HEK293T (cell line): ENCODE results near the gene SMIM13.

Experiments
- CTCF ChIA-PET: fragments of 350-600 bp; formaldehyde crosslinking; extraction: SDS; loops from one replicate; lab custom pipeline; 2021; ENCODE audit warnings: antibody characterized with exemption, inconsistent platforms; lab: Yijun Ruan, JAX
- POLR2A ChIA-PET: fragments of 350-600 bp; formaldehyde crosslinking; extraction: SDS; loops from one replicate; lab custom pipeline; 2020; ENCODE audit warnings: antibody characterized with exemption, inconsistent platforms; lab: Yijun Ruan, JAX
- DNase-seq: peaks from one replicate; pipeline ENCODE4 v3.0.0; 2012; ENCODE audit warnings: mixed read lengths; ENCODE audit errors: extremely low spot score
- ARNT ChIP-seq: fragments of 450-650 bp; IDR thresholded peaks from 2 replicates; pipeline ENCODE4 v1.6.1; 2017; ENCODE audit warnings: mild to moderate bottlenecking
- BHLHE40 ChIP-seq: fragments of 450-650 bp; IDR thresholded peaks from 2 replicates; pipeline ENCODE4 v1.6.1; 2016; ENCODE audit warnings: mild to moderate bottlenecking, moderate library complexity, borderline replicate concordance
- CTBP1 ChIP-seq: fragments of 450-650 bp; IDR thresholded peaks from 2 replicates; pipeline ENCODE4 v1.6.1; 2016; ENCODE audit warnings: borderline replicate concordance
- ELF4 ChIP-seq: fragments of 450-650 bp; IDR thresholded peaks from 2 replicates; pipeline ENCODE4 v1.6.1; 2017; ENCODE audit warnings: antibody characterized with exemption
- FOXA1 ChIP-seq: fragments of 450-650 bp; IDR thresholded peaks from 2 replicates; pipeline ENCODE4 v1.6.1; 2016; ENCODE audit warnings: mild to moderate bottlenecking
- FOXK2 ChIP-seq: fragments of 450-650 bp; IDR thresholded peaks from 2 replicates; pipeline ENCODE4 v1.6.1; 2016; ENCODE audit warnings: mild to moderate bottlenecking
- FOXM1 ChIP-seq: fragments of 450-650 bp; IDR thresholded peaks from 2 replicates; pipeline ENCODE4 v1.6.1; 2017; ENCODE audit warnings: mild to moderate bottlenecking, borderline replicate concordance
- HDGF ChIP-seq: fragments of 450-650 bp; IDR thresholded peaks from 2 replicates; pipeline ENCODE4 v1.6.1; 2017; ENCODE audit warnings: antibody characterized with exemption, borderline replicate concordance
- L3MBTL2 ChIP-seq: fragments of 450-650 bp; conservative IDR thresholded peaks from 2 replicates; pipeline ENCODE4 v1.6.1; 2016; ENCODE audit warnings: mild to moderate bottlenecking
- LEF1 ChIP-seq: fragments of 450-650 bp; IDR thresholded peaks from 2 replicates; pipeline ENCODE4 v1.6.1; 2017; ENCODE audit warnings: mild to moderate bottlenecking, borderline replicate concordance
- NFRKB ChIP-seq: fragments of 450-650 bp; IDR thresholded peaks from 2 replicates; pipeline ENCODE4 v1.6.1; 2016; ENCODE audit warnings: mild to moderate bottlenecking, moderate library complexity
- SP1 ChIP-seq: fragments of 450-650 bp; IDR thresholded peaks from 2 replicates; pipeline ENCODE4 v1.6.1; 2017
- SUZ12 ChIP-seq: fragments of 450-650 bp; IDR thresholded peaks from 2 replicates; pipeline ENCODE4 v1.6.1; 2016; ENCODE audit warnings: mild to moderate bottlenecking
- TARDBP ChIP-seq: fragments of 450-650 bp; IDR thresholded peaks from 2 replicates; pipeline ENCODE4 v1.6.1; 2016
- ZNF384 ChIP-seq: fragments of 450-650 bp; IDR thresholded peaks from 2 replicates; pipeline ENCODE4 v1.6.1; 2016
- TF ChIP-seq, protein P1 (sequence below): fragments of 450-650 bp; IDR thresholded peaks from 2 replicates; pipeline ENCODE4 v1.6.1; 2016

The SMIM13 gene

DNA sequence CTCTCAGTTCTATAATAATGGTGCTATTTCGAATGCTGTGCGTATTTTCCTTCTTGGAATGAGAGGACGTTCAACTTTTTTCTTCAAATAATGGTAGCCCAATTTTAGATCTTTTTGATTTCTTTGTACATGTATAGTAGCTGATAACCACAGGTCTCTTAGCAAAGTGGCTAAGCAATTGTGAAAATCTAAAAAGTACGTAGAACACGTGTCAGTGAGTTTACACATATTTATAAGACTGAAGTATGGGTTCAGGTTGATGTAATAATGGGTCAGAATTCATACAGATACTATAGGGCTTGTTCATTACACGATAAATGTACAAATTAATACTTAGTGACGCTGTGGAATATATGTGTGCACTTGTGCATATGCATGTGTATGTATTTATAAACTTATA is 1.3 kb downstream of the SMIM13 start:
- no peak for DNase-seq
- POLR2A ChIA-PET = interaction anchor here (0.7 to 2.3 kb wide), 3 partner anchors 10 to 42 kb away, joined by 3 to 12 read pairs (median 4); no protein-coding TSS in a partner anchor
- TF ChIP-seq, protein P1, sequence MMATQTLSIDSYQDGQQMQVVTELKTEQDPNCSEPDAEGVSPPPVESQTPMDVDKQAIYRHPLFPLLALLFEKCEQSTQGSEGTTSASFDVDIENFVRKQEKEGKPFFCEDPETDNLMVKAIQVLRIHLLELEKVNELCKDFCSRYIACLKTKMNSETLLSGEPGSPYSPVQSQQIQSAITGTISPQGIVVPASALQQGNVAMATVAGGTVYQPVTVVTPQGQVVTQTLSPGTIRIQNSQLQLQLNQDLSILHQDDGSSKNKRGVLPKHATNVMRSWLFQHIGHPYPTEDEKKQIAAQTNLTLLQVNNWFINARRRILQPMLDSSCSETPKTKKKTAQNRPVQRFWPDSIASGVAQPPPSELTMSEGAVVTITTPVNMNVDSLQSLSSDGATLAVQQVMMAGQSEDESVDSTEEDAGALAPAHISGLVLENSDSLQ = no peak
- TF ChIP-seq L3MBTL2 (no peak), CTBP1 (no peak), TARDBP (no peak), ELF4 (no peak), BHLHE40 (no peak), SUZ12 (no peak)
- CTCF ChIA-PET = no interaction called here

DNA sequence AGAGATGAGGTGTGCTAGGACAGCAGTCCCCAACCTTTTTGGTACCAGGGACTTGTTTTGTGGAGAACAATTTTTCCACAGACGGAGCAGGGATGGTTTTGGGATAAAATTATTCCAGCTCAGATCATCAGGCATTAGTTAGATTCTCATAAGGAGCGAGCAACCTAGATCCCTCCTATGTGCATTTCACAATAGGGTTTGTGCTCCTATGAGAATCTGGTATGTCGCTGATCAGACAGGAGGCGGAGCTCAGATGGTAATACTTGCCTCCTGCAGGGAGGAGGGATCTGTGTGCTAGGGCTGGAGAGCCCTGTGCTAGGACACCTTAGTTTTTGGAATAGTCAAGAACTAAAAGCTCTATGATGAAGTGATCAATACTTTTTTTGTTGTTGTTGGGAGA is 2.5 kb downstream of the SMIM13 start:
- CTCF ChIA-PET = interaction anchor here (0.6 kb wide), 2 partner anchors 18 to 780 kb away, joined by 3 to 4 read pairs; no protein-coding TSS in a partner anchor
- POLR2A ChIA-PET = interaction anchor here (1.7 to 2.3 kb wide), 2 partner anchors 9 to 12 kb away, joined by 4 to 12 read pairs; no protein-coding TSS in a partner anchor
- peak; percentile 34 for DNase-seq
- TF ChIP-seq ZNF384 = no peak
- peak; percentile 72; the same call in 1 of the 2 replicates for TF ChIP-seq HDGF

DNA sequence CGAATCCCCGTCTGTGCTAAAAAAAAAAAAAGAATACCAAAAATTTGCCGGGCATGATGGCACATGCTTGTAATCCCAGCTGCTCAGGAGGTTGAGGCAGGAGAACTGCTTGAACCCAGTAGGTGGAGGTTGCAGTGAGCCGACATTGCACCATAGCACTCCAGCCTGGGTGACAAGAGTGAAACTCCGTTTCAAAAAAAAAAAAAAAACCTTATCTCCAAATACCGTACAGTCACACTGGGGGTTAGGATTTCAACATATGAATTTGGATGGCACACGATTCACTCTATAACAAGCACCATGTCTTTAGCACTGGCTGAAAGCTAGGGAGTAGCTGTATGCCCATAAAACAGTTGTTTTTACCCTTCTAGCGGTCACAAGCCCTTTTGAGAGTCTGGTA is 3.8 kb downstream of the SMIM13 start:
- DNase-seq = no peak
- CTCF ChIA-PET = no interaction called here
- POLR2A ChIA-PET = no interaction called here
- TF ChIP-seq FOXA1 = no peak
- no peak for TF ChIP-seq ARNT
- no peak for TF ChIP-seq SUZ12
- TF ChIP-seq HDGF = no peak
- TF ChIP-seq BHLHE40 = no peak
- TF ChIP-seq SP1 = no peak
- TF ChIP-seq ELF4 = no peak
- no peak for TF ChIP-seq FOXK2
- TF ChIP-seq FOXM1 = no peak
- no peak for TF ChIP-seq LEF1
- TF ChIP-seq ZNF384 = no peak
- no peak for TF ChIP-seq NFRKB
- no peak for TF ChIP-seq TARDBP
- TF ChIP-seq, protein P1 = no peak
- TF ChIP-seq L3MBTL2 = no peak
- TF ChIP-seq CTBP1 = no peak

DNA sequence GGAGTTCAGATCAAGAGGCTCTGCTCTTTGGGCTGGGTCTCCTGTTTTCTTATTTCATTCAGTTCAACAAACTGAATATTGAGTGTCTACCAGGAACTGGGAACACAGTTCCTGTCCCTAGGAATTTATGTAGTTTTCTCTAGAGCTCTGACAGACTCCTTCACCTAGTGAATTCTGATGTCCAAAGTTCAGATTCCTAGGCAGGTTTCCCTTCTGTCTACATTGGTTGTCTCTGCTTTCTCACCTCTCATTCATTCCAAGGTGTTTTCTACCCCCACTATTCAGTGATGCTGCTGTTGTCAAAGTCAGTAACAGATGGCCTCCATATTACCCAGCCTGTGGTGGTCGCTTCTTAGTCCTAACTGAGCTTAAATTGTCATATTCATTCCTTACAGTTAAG is 4.4 kb downstream of the SMIM13 start:
- POLR2A ChIA-PET = no interaction called here
- no peak for DNase-seq
- CTCF ChIA-PET = no interaction called here
- TF ChIP-seq L3MBTL2 (no peak), CTBP1 (no peak), SUZ12 (no peak), BHLHE40 (no peak), ZNF384 (no peak), LEF1 (no peak), FOXA1 (no peak), FOXK2 (no peak)

DNA sequence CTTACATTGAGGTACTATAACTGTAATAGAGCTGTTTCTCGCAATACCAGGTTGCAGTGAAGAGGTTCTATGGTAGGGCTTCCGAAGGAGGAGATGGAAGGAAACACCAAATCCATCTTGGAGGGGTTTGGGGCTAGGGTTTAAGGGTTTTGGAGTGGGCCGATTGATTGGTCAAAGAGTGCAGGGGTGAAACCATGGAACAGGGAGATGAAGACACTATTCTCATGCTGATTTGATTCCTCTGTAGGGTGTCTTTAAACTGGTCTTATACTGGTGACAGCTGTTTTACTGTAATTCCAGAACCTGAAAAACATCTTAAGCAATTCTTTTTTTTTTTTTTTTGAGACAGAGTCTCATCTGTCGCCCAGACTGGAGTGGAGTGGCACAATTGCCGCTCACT is 7.8 kb downstream of the SMIM13 start:
- DNase-seq = no peak
- CTCF ChIA-PET = no interaction called here
- TF ChIP-seq ZNF384 (no peak), CTBP1 (no peak), NFRKB (no peak), ELF4 (no peak), SP1 (no peak), FOXK2 (no peak), ARNT (no peak), SUZ12 (no peak), L3MBTL2 (no peak), FOXA1 (no peak), FOXM1 (no peak), TARDBP (no peak), HDGF (no peak), LEF1 (no peak), BHLHE40 (no peak)
- TF ChIP-seq, protein P1 = no peak
- POLR2A ChIA-PET = no interaction called here

DNA sequence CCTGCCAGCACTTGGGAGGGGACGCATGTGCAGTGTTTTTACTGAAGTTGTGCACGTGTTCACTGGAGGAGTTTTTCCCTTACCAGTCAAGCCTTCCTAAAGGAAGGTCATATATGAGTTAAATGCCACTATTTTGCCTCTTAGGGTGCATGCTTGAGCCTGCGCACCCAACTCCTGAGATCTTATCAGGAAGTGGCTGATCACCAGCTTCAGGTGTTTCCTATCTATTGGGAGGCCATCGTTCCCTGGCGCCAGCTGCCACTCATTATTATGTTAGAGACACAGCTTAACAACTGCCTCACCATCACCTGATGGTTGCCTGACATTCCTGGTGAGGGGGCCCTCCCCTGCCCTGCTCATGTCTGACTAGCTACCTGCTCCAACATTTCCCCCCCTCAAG is 9.4 kb downstream of the SMIM13 start:
- ChIA-PET POLR2A (no interaction called here), CTCF (no interaction called here)
- DNase-seq = no peak
- TF ChIP-seq, protein P1 = no peak
- TF ChIP-seq LEF1 (no peak), HDGF (no peak), CTBP1 (no peak), FOXK2 (no peak), BHLHE40 (no peak), FOXM1 (no peak), ARNT (no peak), NFRKB (no peak), ELF4 (no peak)
